Lung (tissue), 12 donors: ENCODE data around the gene FAM114A2. TPM values are rescaled to one million over a fixed set of nuclear protein-coding genes. Genes with fewer than 3 reads are reported as not detected.

ENCODE experiments used
- ATAC-seq: fragments of 200-7000 bp; cut with Tn5 transposase; one replicate; pipeline ENCODE4 v1.9.1; 2020; ENCODE audit warnings: moderate number of reproducible peaks; ENCODE audit not compliant: insufficient read depth, low FRiP score
- DNase-seq, 3 donors: peaks; one replicate each; pipeline ENCODE4 v3.0.0-alpha.2; 2013 to 2017
- H3K27ac ChIP-seq, 2 donors: one replicate each; pipeline ENCODE4 v1.5.1; 2013; ENCODE audit warnings: mild to moderate bottlenecking in 2 of 2, moderate library complexity in 2 of 2, control low read depth in 1 of 2, inconsistent platforms in 1 of 2, low read depth in 1 of 2, low read length in 1 of 2
- H3K27me3 ChIP-seq, 3 donors: one replicate each; pipeline ENCODE4 v1.5.1; 2013; ENCODE audit warnings: low read length in 2 of 3; ENCODE audit not compliant: control insufficient read depth in 3 of 3, insufficient read depth in 3 of 3
- H3K36me3 ChIP-seq, 4 donors: one replicate each; pipeline ENCODE4 v1.5.1; 2013; ENCODE audit warnings: low read length in 4 of 4, mild to moderate bottlenecking in 1 of 4, moderate library complexity in 1 of 4; ENCODE audit not compliant: control insufficient read depth in 4 of 4, insufficient read depth in 4 of 4
- H3K4me1 ChIP-seq, 5 donors: one replicate each; pipeline ENCODE4 v1.5.1; 2013; ENCODE audit warnings: low read length in 5 of 5, mild to moderate bottlenecking in 2 of 5, moderate library complexity in 1 of 5; ENCODE audit not compliant: control insufficient read depth in 5 of 5, insufficient read depth in 5 of 5
- H3K4me3 ChIP-seq: one replicate; pipeline ENCODE4 v1.5.1; 2013; ENCODE audit warnings: mild to moderate bottlenecking, control low read depth, moderate library complexity
- H3K9ac ChIP-seq, 2 donors: one replicate each; pipeline ENCODE4 v1.5.1; 2013; ENCODE audit warnings: low read length in 2 of 2, control low read depth in 1 of 2; ENCODE audit not compliant: insufficient read depth in 1 of 2
- H3K9me3 ChIP-seq, 4 donors: one replicate each; pipeline ENCODE4 v1.5.1; 2013; ENCODE audit warnings: low read length in 3 of 4, mild to moderate bottlenecking in 1 of 4, moderate library complexity in 1 of 4; ENCODE audit not compliant: control insufficient read depth in 4 of 4, insufficient read depth in 3 of 4
- WGBS, 2 donors: extraction: QIAGEN DNeasy Blood & Tissue Kit; methylation state at CpG; one replicate each; pipeline ENCODE4 v1.1.7; 2013; 5-methylcytosine and 5-hydroxymethylcytosine counted together
- polyA plus RNA-seq, 2 donors: library from polyadenylated mRNA; stranded (reverse); fragments of 200-250 nt; gene quantifications; one replicate each; pipeline ENCODE4 v1.2.1, GENCODE V29; 2013
- total RNA-seq, 2 donors: library from RNA; depleted of rRNA in 1 of 2; stranded (reverse); fragments of >200 nt in 1 of 2; gene quantifications; one replicate each; pipeline ENCODE4 v1.2.1, GENCODE V29; 2014 to 2021
- TF ChIP-seq, protein P1 (sequence below): IDR thresholded peaks from 2 replicates; pipeline ENCODE4 v1.5.1; 2012; ENCODE audit warnings: mild to moderate bottlenecking; ENCODE audit errors: control extremely low read depth, extremely low read depth
- donor health status: control.
- donor health status: control.
- donor health status: Bipolar disorder and iron deficiency.
- donor health status: healthy.
- donor health status: DM: yes; HTN: yes; CAD: no.

The FAM114A2 gene
- total and polyA plus RNA-seq, 4 donors, result 7.3 to 49.7 (median 26.6) TPM

- no peaks in the 10 kb centered on the region for H3K27me3 ChIP-seq
- H3K27ac ChIP-seq, result no peak overlapping the region
- TF ChIP-seq, protein P1, sequence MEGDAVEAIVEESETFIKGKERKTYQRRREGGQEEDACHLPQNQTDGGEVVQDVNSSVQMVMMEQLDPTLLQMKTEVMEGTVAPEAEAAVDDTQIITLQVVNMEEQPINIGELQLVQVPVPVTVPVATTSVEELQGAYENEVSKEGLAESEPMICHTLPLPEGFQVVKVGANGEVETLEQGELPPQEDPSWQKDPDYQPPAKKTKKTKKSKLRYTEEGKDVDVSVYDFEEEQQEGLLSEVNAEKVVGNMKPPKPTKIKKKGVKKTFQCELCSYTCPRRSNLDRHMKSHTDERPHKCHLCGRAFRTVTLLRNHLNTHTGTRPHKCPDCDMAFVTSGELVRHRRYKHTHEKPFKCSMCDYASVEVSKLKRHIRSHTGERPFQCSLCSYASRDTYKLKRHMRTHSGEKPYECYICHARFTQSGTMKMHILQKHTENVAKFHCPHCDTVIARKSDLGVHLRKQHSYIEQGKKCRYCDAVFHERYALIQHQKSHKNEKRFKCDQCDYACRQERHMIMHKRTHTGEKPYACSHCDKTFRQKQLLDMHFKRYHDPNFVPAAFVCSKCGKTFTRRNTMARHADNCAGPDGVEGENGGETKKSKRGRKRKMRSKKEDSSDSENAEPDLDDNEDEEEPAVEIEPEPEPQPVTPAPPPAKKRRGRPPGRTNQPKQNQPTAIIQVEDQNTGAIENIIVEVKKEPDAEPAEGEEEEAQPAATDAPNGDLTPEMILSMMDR, result no peak
- DNase-seq, result no peak
- no peak overlapping the region for H3K4me3 ChIP-seq
- 64 to 74% methylated on average over 3 of the region's 3 CpGs for WGBS, 2 donors
- H3K9me3 ChIP-seq, result no peaks in the 10 kb centered on the region
- H3K36me3 ChIP-seq, result no peaks in the 10 kb centered on the region
- H3K9ac ChIP-seq, result no peak overlapping the region
- peaks cover 0 to 8% (median 0%) of the 10 kb centered on the region in 5 donors for H3K4me1 ChIP-seq
- no peak for ATAC-seq
Measured at GRCh38 chr5:154086146-154086545, 47.4 kb upstream of the FAM114A2 start.

- WGBS, 2 donors, result 90 to 92% methylated on average over 5 of the region's 5 CpGs
- ATAC-seq, result no peak
- Histone ChIP-seq H3K36me3 (no peaks in the 10 kb centered on the region), H3K4me3 (no peak overlapping the region), H3K27ac (no peak overlapping the region), H3K4me1 (peaks cover 0 to 8% (median 0%) of the 10 kb centered on the region in 5 donors), H3K27me3 (no peaks in the 10 kb centered on the region), H3K9ac (no peak overlapping the region), H3K9me3 (no peaks in the 10 kb centered on the region)
- DNase-seq, result no peak
- TF ChIP-seq, protein P1, result no peak
Measured at GRCh38 chr5:154084062-154084639, 45.4 kb upstream of the FAM114A2 start.

DNA sequence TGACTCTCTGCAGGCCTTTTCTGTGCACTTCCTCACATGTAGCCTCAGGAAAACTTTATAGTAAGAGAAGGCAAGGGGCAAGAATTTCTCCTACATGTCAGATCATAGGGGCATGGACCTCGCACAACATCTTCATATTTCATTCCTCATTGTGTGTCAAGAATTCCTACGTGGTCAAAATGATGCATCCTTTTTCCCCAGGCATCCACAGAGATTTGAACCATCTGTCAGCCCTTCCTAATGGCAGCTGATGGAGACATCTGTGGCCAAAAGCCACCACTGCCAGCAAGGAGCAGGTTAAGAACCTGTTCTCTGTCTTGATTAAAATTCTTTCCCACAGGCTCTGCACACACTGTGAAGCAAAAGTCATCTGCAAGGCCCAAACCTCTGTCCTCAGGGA is 42.5 kb upstream of the FAM114A2 start:
- 78 to 83% methylated on average over 2 of the region's 2 CpGs for WGBS, 2 donors
- Histone ChIP-seq H3K4me1 (peaks cover 3 to 20% (median 7%) of the 10 kb centered on the region in 5 donors), H3K36me3 (no peaks in the 10 kb centered on the region), H3K9me3 (no peaks in the 10 kb centered on the region), H3K9ac (no peak overlapping the region), H3K4me3 (no peak overlapping the region), H3K27ac (no peak overlapping the region), H3K27me3 (no peaks in the 10 kb centered on the region)
- ATAC-seq (no peak), DNase-seq (no peak)
- TF ChIP-seq, protein P1, result no peak

DNA sequence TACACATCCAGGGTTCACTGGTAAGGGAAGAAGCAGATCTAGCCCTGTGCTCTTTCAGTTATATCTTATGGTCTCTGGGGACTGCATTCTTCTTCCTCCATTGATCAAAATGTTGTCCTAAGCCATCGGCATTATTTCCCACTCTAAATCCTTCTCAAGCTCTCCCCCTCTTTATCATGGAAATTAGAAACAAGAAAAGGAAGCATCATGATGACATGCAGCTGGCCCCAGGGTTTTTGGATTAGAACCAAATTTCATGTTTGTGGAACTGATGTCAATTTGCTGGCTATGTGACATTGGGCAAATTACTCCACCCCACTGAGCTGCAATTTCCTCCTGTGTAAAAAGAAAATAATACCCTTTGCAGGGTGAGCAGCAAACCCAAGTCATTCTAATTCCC is 39.6 kb upstream of the FAM114A2 start:
- Histone ChIP-seq H3K27me3 (peaks cover 0 to 2% (median 0%) of the 10 kb centered on the region in 3 donors), H3K4me1 (peaks cover 3 to 22% (median 7%) of the 10 kb centered on the region in 5 donors), H3K9ac (no peak overlapping the region), H3K27ac (peak overlapping the region in 1 of 2 donors; percentile 55), H3K9me3 (no peaks in the 10 kb centered on the region), H3K4me3 (no peak overlapping the region), H3K36me3 (no peaks in the 10 kb centered on the region)
- TF ChIP-seq, protein P1, result no peak
- 36 to 40% methylated on average over 1 of the region's 1 CpG for WGBS, 2 donors
- peak; percentile 44 to 71 (median 71) for DNase-seq
- ATAC-seq, result no peak
